Measurements from ENCODE around the gene PCDHA1. TPM values are rescaled to one million over a fixed set of nuclear protein-coding genes. Genes with fewer than 3 reads are reported as not detected.

Gene PCDHA1
- total and polyA plus RNA-seq, 9 of the 15 experiments (the other 6 are each of a cell fraction or from before 2014, with no cell fraction given), result not detected

DNA sequence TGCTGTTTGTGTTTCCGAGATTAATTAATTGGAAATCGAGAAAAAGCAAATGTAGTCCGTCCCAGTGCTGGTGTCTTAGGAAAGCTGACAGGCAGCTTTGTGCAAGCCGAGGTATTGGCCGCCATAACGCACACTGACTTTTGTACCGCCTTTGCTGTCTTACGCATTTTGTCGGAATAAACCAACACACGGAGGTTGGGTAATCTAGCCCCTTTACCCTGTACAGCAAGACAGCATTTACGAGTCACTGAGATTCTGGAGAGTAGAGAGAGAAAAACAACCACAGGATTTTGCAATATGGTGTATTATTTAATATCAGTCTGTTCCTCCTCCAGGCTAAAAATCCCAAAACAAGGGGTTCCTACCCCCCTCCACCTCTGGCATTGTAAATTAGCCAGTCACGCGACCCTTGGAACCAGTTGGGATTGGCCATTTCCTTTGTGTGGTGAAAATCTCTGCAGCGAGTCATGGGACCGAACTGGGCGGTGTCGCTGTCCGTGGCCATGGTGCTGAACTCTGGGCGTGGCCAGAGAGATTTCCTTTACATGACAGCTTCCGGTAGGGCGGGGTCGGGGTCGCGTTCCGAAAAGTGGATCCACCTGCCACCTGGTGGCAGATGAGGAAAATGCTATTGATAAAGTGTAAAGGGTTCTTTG lies 255.0 kb downstream of the PCDHA1 start (continued):
- TF ChIP-seq TCF3 (CRISPR knock-in tag; IDR thresholded peaks at IDR 0.05) (no peak), ZNF324 (CRISPR knock-in tag; IDR thresholded peaks at IDR 0.05) (no peak), ZBTB17 (CRISPR knock-in tag; IDR thresholded peaks at IDR 0.05) (no peak), SAP30 (IDR thresholded peaks at IDR 0.05; ENCODE audit: borderline replicate concordance, insufficient read depth, low read depth, low read length, poor library complexity, severe bottlenecking) (no peak), NONO (IDR thresholded peaks at IDR 0.05; ENCODE audit: low read depth in 2 of 2, low read length in 1 of 2) (no peak), ARID1B (IDR thresholded peaks at IDR 0.05) (no peak)
- TF ChIP-seq, protein P1, sequence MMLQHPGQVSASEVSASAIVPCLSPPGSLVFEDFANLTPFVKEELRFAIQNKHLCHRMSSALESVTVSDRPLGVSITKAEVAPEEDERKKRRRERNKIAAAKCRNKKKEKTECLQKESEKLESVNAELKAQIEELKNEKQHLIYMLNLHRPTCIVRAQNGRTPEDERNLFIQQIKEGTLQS (IDR thresholded peaks at IDR 0.05), result no peak
- TF ChIP-seq, protein P1 (CRISPR knock-in tag; conservative IDR thresholded peaks at IDR 0.05), result no peak
- TF ChIP-seq, protein P2, sequence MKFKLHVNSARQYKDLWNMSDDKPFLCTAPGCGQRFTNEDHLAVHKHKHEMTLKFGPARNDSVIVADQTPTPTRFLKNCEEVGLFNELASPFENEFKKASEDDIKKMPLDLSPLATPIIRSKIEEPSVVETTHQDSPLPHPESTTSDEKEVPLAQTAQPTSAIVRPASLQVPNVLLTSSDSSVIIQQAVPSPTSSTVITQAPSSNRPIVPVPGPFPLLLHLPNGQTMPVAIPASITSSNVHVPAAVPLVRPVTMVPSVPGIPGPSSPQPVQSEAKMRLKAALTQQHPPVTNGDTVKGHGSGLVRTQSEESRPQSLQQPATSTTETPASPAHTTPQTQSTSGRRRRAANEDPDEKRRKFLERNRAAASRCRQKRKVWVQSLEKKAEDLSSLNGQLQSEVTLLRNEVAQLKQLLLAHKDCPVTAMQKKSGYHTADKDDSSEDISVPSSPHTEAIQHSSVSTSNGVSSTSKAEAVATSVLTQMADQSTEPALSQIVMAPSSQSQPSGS (CRISPR knock-in tag; IDR thresholded peaks at IDR 0.05), result no peak

All from K562 (cell line).